Embryonic facial prominence (tissue), 1 donor: Measurements from ENCODE around the gene SSBP3.

Experiments
- DNase-seq: peaks from one replicate; pipeline ENCODE4 v3.0.0-alpha.2; 2016; ENCODE audit errors: extremely low spot score

Gene SSBP3

DNA sequence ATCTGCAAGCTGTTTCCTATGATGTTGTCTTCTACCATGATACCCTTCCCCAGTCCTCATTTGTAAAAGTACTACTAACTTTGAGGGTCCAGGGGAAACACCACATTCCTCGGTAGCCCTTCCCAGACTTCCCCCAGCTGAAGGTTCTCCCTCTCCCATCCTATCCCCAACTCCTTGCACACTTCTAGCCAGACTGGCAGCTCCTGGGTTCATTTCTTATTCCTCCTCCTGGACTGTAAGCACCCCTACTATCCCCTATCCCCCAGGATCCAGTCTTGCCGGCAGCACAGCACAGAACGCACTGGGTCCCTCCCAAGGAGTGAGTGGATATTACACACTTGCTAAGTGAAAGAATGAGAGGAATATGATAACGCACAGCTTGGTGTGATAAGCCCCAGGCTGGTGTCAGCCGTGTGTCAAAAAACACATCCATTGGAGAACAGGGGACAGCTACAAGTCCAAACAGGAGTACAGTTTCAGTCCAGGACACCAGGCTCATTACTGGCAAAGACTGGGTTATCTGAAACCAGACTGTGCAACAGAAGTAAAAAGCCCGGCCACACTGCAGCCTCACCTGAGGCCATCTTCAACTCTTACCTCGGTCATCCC lies 100.2 kb downstream of the SSBP3 start:
- DNase-seq: no peak

DNA sequence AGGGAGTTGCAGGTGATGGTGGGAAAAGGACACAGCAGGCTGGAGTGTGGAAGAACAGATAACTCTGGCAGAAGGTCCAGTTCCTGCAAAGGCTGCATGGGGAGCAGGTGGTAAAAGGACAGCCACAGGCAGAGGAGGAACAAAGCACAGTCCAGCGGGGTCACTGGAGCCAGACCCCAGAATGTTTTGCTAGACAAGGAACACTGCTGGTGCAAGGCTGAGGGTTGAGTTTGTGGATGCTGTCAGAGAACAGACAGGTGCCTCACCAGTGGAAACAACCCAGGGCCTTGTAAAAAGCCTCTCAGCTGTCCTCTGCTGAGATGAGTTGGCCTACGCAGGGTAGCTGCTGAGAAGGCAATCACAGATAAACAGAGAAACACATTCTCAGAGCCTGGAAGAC lies 101.7 kb downstream of the SSBP3 start:
- no peak for DNase-seq

DNA sequence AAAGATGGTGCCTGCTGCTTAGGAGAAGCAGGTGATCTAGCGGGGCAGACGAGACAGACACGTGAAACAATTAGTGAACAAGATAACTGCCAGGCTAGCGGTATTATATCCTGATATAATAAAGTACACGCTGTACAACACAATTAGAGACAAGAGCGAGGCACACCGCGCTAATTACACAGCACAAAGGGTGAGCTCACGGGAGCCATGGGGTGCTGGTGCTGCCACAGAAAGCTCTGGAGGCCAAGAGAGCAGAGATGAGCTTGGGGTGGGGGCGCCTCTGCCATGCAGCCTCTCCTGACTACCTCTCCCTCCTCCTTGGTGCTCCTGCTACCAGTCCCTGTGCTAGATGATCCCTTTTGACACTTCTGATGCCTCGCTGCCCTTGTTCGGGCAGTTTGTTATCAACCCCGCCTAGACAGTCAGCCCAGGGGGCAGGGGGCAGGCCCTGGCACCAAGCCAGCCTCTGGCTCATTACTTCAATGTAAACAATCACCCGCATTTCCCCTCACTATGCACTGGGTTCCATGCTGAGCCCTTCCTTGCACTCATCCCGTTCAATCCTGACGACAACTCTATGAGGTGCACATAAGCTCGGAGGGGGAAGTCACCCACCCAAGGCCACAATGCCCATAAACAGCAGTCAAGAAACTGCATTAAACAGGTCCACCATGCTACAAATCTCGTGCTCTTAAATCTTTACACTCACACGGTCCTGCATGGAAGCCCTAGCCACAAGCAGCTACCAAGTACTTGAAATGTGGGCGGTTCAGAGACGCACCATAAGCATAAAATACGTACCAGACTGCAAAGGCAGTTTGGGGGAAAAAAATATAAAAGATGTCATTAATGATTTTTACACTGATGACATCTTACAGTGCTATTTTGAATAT lies 103.0 kb downstream of the SSBP3 start:
- no peak for DNase-seq

DNA sequence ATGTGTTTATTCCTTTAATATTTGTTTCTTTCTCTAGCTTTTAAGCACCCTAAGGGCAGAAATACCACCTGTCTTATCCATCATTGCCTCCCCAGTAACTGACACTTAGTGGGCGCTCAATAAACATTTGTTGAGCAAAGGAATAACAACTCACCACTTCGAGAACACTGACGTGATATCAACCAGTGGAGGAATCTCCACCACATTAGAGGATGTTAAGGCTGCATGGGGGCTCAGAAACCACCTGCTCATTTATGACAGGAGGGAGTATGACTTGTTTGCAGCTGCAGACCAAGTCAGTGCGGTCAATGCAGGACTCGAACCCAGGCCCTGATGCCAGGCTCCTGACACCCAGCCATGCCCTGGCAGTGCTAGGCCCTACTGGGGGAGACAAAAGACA lies 103.6 kb downstream of the SSBP3 start:
- DNase-seq: no peak

DNA sequence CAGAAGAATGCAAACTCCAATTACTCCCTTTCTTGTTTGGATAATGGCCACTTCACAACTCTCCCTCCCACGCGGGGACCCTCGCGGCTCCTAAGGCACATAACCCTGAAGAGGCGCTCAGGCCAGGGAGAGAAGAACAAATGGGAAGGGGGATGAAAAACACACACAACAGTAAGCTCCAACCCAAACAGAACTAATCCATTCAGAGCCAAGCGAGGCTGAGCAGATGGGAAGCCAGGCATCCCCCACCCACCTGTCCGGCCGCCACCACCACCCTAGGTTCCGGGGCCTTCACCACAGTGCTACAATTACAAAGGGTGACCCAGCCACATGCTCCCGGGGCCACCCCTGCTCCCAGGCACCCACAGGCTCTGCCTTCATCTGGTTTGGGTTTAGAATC lies 104.7 kb downstream of the SSBP3 start:
- DNase-seq: no peak

DNA sequence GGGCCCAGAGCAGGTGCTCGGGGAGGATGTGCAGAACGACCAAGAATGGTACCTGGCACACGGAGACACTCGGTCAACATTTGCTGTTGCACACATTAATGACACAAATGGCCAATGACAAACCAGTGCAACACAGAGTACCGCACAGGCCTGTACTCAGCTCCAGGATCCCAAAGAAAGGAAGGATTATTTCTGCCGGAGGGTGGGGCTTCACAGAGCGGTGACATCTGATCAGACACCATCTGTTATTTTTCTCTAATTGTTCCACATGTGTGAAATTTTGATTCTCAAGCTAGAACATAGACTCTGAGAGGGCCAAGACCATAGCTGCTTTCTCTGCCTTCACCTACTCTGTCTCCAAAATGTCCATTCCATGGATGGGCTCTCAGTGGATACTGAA lies 105.8 kb downstream of the SSBP3 start:
- DNase-seq: no peak

DNA sequence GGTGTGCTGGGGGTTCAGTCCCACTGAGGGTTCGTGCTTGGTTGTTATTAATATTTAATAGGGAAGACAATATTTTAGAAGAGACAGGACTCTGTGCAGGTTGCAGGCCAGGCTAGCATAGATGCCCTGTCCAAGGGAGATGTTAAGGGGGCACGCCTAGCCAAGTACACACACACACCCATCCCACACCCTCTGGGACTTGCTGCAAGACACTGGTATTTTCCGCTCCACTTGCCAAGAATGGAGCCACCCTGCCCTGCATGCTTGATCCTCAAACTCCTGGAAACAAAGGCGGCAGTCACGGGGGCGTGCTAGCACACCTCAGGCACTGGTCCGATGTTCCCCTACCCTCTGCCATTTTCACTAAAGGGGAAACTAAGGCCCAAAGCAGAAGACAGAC lies 107.2 kb downstream of the SSBP3 start:
- DNase-seq: no peak

DNA sequence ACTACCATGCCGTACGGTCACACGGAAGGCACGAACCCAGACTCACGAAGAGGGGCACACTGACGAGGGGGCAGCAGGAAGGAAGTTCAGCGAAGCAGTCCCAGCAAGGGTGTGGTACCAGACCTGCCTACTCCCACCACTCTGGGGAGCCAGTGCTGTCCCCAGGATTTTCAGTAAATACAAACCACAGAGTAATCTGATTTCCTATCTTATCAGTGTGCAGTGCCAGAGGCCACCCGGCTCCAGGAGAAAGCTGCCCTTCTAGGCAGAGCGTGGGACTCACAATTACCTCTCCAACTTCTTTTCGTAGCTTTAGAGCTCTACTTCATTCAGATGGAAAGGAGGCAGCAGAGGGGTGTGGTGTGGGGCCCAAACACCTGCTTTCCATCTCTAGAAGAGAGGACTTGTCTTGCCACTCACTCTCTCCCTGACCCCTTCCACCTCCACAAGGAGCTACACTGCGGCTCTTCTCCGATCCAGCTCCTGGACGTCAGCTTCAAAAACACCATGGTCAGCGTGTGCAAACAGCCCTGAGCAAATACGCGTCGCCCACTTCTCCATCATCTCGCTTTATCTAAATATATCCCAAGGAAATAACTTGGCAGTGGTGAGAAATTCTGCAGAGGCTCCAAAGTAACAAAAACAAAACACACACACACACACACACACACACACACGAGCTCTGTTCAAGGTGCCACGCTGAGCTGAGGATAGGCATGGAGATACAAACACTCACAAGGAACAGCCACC lies 107.7 kb downstream of the SSBP3 start:
- no peak for DNase-seq

DNA sequence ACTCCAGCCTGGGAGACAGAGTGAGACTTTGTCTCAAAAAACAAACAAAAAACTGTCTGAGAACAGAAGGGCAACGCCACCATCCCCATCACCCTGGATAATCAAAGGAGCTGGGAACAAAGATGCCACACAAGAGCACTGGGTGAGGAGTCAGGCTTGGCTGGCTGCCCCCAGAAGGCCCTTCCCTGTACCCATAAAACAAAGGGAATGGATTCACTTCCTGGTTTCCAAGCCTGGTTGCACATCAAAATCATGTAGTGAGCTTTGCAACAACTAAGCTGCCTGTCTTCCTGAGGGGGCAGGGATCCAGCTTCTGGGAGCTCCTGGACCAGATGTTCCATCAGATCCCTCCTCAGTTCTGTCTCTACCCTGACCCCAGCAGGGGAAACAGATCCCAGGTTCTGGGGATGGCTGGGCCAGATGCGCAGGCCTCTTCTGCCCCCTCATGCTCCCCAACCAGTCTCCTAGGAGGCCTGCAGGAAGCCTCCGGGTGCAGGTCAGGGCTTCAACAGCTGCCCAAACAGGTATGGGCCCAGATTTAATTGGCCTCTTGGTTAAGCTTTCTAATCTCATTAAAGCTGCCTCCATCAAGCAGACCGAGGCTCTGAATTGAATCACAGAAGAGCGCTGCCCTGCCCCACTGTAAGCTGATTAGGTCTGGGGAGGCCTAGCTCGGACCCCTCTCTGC lies 108.5 kb downstream of the SSBP3 start:
- DNase-seq: no peak

DNA sequence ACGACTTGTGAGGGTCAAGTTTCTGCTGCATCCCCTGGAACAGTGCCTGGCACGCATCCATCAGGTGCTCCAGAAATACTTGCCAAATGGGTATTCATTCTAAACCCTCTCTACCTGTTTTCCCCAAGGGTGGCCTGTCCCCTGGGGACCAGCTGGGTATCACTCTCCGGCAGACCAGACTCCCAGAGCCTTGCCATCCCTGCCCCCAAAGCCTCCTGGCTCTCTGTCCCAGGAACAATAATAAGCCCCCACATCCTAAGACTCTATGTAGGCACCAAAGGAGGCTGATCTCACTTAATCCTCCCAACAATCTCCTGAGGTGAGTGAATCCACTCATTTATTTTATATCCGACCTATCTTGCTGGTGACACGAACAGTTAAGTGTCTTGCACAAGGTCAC lies 109.5 kb downstream of the SSBP3 start:
- no peak for DNase-seq

DNA sequence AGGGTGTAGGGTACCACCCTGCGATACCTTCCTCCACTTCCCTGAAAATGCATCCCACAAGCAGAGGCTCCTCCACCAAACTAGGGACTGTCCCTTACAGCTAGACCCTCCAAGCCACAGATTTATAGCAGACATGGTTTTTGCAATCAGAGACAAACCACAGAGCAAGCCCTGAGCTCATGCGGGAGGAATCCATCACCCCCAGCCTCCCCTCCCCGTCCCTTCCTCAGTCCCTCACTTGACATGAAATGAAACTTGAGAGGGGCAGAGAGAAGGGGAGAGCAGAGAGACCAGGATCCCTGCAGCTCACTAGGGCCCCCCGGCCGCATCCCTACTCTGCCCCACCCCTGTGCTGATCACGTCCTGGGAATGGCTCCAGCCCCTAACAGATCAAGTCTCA lies 111.3 kb downstream of the SSBP3 start:
- no peak for DNase-seq

DNA sequence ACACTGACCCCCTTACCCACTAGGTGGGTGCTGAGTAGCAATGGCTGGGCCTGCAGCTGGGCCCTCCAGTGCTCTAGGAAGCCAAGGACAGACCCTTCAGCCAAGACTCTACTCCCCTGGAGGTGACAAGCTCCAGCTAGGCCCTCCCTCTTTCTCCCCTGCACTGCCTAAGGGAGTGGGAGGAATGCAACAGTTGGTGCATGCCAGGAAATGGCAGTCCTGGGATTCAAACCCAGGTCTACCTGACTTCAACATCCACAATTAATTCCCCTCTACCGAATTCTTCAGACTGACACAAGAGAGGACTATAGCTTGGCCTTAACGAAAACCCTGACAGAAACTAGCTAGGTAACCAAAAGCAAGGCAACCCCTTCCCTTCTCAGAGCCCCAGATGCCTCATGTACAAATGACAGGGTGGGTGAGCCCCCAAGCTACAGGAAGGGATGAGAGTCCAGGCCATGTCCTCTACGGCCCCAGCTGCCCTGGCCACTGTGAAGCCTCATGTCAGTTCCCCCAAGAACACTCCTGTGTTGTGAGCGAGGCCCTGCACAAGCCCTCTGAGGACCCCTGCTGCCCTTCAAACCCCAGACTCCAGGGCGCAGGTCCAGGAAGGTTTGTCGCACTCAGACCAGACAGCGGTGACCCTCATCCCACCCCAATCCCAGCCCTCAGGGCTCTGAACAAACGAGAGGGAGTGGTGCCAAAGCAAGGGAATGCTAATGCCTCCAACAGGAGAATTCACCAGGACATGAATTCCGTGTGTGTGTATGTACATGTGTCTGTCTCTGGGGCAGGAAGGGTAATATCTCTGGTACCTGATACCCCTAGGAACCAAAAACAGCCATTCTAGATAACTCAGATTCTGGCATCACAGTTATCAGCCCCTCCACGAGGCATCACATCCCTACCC lies 113.9 kb downstream of the SSBP3 start:
- no peak for DNase-seq

DNA sequence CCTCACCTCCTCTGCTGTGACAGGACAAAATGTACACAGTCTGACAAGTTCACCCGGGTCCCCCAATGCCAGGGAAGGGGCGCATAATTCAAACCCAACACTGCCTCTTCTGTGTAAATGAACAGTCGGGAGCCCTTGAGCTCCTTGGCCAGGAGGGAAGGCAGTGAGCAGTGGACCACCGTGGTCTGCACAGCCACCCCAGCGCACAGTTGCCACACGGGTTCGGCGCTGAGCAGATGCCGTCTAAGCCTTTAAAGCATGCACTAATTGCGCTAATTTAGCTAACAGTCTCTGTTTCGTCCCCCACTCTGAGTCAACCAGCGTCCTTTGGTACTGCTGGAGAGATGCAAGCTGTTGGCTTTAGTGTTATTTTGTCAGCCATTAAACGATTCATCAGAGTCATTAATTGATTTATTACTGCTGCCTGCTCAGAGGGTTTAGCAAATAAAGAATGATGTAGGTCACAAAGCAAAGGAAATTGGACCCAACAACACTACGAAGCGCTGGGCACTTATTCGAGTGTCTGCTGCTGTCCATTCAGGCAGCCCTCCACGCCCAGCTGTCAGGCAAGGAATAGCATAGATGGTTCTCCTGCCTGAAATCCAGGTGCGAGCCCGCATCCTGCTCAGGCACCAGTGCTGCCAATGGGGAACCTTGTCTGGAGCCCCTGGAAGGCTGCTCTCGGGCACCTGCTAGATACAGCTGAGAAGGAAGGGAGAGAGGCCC lies 114.8 kb downstream of the SSBP3 start:
- DNase-seq: no peak

DNA sequence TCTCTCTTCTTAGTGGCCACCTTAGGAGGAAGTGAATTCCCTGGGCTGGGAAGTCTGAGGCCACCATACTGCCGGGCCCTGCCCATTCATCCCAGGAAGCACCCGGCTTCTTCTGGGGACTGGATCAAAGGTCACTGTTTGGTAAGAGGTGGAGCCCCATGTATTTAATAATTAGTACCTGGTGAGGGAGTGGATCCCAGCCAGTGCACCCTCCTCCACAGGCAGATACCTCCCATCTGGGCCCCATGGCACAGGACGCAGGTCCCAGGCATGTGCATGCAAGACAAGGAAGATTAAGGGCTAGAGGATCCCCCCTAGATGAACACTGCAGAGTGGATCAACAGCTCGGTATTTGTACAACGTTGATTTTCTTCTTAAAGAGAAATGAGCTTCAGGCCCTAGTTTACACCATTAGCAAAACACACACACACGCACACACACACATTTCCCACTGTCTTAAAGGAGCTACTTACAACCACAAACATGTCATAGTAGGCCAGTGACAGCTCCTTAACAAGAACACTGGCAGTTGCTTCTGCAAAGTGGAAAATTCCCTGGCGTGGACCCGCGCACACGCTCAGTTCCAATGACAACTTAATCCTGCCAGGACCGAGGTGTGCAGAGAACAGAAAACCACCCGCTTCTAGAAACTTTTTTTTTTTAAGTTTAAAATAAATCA lies 115.5 kb downstream of the SSBP3 start:
- DNase-seq: no peak

DNA sequence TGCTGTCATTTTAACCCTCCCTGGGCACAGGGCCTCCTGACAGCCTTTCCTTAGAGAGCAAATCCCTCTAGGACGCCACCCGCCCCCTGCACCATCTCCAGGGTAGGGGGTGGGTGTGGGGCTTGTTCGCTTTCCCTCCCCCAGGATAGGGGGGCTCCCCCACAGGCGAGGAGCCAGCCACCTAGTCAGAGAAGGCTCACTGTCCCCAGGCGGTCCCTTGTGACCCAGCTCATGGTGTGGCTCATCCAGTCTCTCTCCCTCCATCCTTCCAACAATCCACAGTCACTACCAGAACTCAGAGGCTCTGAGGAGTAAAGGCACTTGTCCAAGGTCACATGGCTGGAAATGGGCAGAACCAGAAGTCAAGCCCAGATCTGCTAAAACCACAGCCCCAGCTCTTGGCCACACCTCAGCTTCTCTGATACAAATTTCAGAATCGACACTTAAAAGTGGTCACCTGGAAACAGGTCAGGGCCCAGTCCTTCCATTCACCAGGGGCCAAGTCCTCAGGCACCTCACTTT lies 116.4 kb downstream of the SSBP3 start:
- DNase-seq: no peak

DNA sequence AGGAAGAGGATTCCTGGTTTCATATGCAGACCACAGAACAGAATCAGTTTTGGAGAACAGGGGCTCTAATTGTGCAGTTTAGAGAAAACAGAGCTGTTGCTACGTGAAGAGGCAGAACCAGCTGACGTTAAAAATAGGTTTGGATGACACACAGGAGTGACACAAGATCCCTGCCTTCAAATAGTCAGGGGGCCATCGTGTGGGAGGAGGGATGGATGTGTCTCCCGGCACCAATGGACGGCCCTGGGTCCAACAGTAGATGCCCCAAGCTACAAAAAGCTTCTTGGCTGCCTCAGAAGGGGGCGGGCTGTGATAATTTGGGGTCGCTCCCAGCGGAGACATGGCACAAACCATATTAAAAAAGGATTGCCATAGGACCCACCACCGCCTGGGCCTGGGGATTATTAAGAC lies 118.4 kb downstream of the SSBP3 start:
- DNase-seq: no peak

DNA sequence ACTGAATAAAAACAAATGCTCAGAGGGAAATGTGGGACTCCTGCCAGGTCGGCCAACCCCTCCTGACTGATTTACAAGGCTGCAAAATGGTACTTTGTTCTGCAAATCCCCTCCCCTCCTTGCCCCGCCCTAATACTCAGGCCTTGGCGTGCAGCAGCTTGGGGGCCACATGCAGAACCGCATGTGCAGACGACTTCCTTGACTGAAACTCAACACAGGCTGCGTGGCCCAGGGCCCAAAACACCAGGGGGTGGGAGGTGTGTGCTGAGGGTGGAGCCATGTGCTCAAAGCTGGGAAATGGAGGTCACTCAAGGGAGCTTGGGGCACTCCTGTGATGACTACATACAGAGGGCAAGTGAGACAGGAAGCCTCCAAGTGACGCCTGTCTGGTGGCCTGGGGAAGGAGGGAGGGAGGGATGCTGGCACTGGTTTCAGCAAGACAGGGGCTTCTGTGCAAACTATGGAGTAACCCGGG lies 119.0 kb downstream of the SSBP3 start:
- peak; percentile 67 for DNase-seq

DNA sequence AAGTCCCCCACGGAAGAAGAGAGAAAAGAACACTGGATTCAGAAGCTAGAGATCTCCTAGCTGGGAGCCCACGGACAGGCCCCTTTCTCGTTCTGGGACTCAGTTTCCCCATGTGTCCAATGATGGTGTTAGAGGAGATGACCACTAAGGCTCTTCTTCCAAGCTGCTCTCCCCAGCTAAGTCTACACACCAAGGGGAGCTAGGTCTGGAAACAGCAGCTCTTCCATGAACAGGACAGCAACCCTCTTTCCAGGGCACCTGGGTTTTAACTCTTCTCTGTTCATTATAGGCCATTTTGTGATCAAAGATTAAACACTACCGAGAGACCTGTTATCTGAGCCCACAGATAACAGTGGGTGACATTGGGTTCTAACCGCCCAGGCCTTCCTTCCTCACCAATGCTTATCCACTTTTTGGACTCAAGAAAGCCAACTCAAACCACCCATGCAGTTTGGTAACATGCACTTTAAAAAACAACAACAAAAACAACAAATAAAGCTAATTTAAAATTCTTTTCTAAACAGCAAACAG lies 120.3 kb downstream of the SSBP3 start:
- no peak for DNase-seq
